ENCODE measurements around the gene PIK3CB.

- no peak for TF ChIP-seq POLR2A (IDR thresholded peaks at IDR 0.05; ENCODE audit: control extremely low read depth in 1 of 2, low read depth in 2 of 2, low read length in 2 of 2)
- no peak for TF ChIP-seq CTCF (IDR thresholded peaks at IDR 0.05; ENCODE audit: control extremely low read depth in 1 of 3, insufficient read depth in 1 of 3, low read depth in 1 of 3, low read length in 3 of 3)
- no peak for TF ChIP-seq SIN3A (conservative IDR thresholded peaks at IDR 0.05 in 1 of 2, IDR thresholded peaks at IDR 0.05 in 1 of 2; ENCODE audit: low read depth in 1 of 2, low read length in 2 of 2)
- TF ChIP-seq JUND (IDR thresholded peaks at IDR 0.05; ENCODE audit: low read length) = no peak
- no peak for TF ChIP-seq EGR1 (IDR thresholded peaks at IDR 0.05; ENCODE audit: borderline replicate concordance, low read depth, low read length)
- TF ChIP-seq EZH2 (IDR thresholded peaks at IDR 0.05; ENCODE audit: low read depth, low read length, severe bottlenecking) = no peak
- TF ChIP-seq HDAC2 (IDR thresholded peaks at IDR 0.05; ENCODE audit: borderline replicate concordance in 1 of 2, low read depth in 2 of 2, low read length in 2 of 2) = no peak
- TF ChIP-seq RAD21 (IDR thresholded peaks at IDR 0.05 in 1 of 2, conservative IDR thresholded peaks at IDR 0.05 in 1 of 2; ENCODE audit: low read depth in 2 of 2, low read length in 2 of 2) = no peak
- TF ChIP-seq POLR2AphosphoS5 (IDR thresholded peaks at IDR 0.05; ENCODE audit: low read depth, low read length) = no peak
- TF ChIP-seq USF2 (IDR thresholded peaks at IDR 0.05; ENCODE audit: low read length) = no peak
- no peak for TF ChIP-seq MAX (IDR thresholded peaks at IDR 0.05)
- no peak for TF ChIP-seq EP300 (IDR thresholded peaks at IDR 0.05; ENCODE audit: borderline replicate concordance in 1 of 2, low read depth in 2 of 2, low read length in 2 of 2)
- TF ChIP-seq BRCA1 (IDR thresholded peaks at IDR 0.05; ENCODE audit: low read depth, low read length) = no peak
- no peak for TF ChIP-seq CEBPB (IDR thresholded peaks at IDR 0.05; ENCODE audit: low read depth, low read length)
These were observed 28.2 kb downstream of the PIK3CB start for GRCh38 chr3:138806376-138807080.
